HFFc6 (cell line): ENCODE measurements around the gene CD59. TPM values are rescaled to one million over a fixed set of nuclear protein-coding genes. Genes with fewer than 3 reads are reported as not detected.

ENCODE experiments used
- DNase-seq: peaks from one replicate; pipeline ENCODE4 v3.0.0-alpha.2; 2018
- H3K27ac Mint-ChIP-seq: 2 replicates; pipeline ENCODE4 v1.8.0; 2020; ENCODE audit warnings: mild to moderate bottlenecking, mixed read lengths
- H3K27me3 Mint-ChIP-seq: 2 replicates; pipeline ENCODE4 v1.8.0; 2021; ENCODE audit warnings: mild to moderate bottlenecking, moderate library complexity, mixed read lengths; ENCODE audit not compliant: insufficient read depth
- H3K36me3 Mint-ChIP-seq: 2 replicates; pipeline ENCODE4 v1.8.0; 2021; ENCODE audit warnings: low read depth, mixed read lengths
- H3K4me1 Mint-ChIP-seq: 2 replicates; pipeline ENCODE4 v1.8.0; 2020; ENCODE audit warnings: low read depth, mixed read lengths
- H3K4me3 Mint-ChIP-seq: 2 replicates; pipeline ENCODE4 v1.8.0; 2020; ENCODE audit warnings: mild to moderate bottlenecking, moderate library complexity, mixed read lengths
- H3K9me3 Mint-ChIP-seq: 2 replicates; pipeline ENCODE4 v1.8.0; 2020; ENCODE audit warnings: mild to moderate bottlenecking, mixed read lengths
- total RNA-seq, 6 experiments: library from RNA; stranded (reverse); fragmentation: NEBNext Ultra II Directional; extraction: Animal tissue kit (Norgen Biotek cat#: 25700); gene quantifications; 2 replicates in 1 of 6; 3 replicates in 5 of 6; pipeline ENCODE4 v1.2.3, GENCODE V29; 2021
- TF ChIP-seq, protein P1 (sequence below): fragments of 200-600 bp; sonication (generic); IDR thresholded peaks from 2 replicates; pipeline ENCODE4 v1.5.0; 2021; ENCODE audit warnings: antibody characterized with exemption, mild to moderate bottlenecking

CD59 gene
- total RNA-seq, 6 experiments from 2014 or later, result 1,095 to 1,408 (median 1,232) TPM

- Mint-ChIP-seq H3K4me1 (peaks cover 84% of the 10 kb centered on the region), H3K27me3 (peaks cover 5% of the 10 kb centered on the region), H3K4me3 (peak overlapping the region; percentile 84), H3K36me3 (peaks cover 39% of the 10 kb centered on the region), H3K9me3 (no peaks in the 10 kb centered on the region), H3K27ac (peak overlapping the region; percentile 97)
- DNase-seq, result peak; percentile 55
- TF ChIP-seq, protein P1, sequence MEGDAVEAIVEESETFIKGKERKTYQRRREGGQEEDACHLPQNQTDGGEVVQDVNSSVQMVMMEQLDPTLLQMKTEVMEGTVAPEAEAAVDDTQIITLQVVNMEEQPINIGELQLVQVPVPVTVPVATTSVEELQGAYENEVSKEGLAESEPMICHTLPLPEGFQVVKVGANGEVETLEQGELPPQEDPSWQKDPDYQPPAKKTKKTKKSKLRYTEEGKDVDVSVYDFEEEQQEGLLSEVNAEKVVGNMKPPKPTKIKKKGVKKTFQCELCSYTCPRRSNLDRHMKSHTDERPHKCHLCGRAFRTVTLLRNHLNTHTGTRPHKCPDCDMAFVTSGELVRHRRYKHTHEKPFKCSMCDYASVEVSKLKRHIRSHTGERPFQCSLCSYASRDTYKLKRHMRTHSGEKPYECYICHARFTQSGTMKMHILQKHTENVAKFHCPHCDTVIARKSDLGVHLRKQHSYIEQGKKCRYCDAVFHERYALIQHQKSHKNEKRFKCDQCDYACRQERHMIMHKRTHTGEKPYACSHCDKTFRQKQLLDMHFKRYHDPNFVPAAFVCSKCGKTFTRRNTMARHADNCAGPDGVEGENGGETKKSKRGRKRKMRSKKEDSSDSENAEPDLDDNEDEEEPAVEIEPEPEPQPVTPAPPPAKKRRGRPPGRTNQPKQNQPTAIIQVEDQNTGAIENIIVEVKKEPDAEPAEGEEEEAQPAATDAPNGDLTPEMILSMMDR, result no peak
These were observed 14.8 kb downstream of the CD59 start for GRCh38 chr11:33721426-33721825.

GRCh38 chr11:33719587-33719986 lies 16.6 kb downstream of the CD59 start:
- Mint-ChIP-seq H3K4me1 (peaks cover 76% of the 10 kb centered on the region), H3K27ac (peak overlapping the region; percentile 74), H3K27me3 (peaks cover 3% of the 10 kb centered on the region; the same call in 1 of the 2 replicates), H3K4me3 (no peak overlapping the region), H3K36me3 (peaks cover 42% of the 10 kb centered on the region), H3K9me3 (no peaks in the 10 kb centered on the region)
- DNase-seq, result no peak
- TF ChIP-seq, protein P1, result no peak

GRCh38 chr11:33718440-33718839 lies 17.8 kb downstream of the CD59 start:
- Mint-ChIP-seq H3K36me3 (peaks cover 46% of the 10 kb centered on the region), H3K4me1 (peaks cover 64% of the 10 kb centered on the region), H3K27me3 (peaks cover under 1% of the 10 kb centered on the region; the same call in 1 of the 2 replicates), H3K9me3 (no peaks in the 10 kb centered on the region), H3K4me3 (no peak overlapping the region), H3K27ac (peak overlapping the region; percentile 74)
- TF ChIP-seq, protein P1, result no peak
- DNase-seq, result no peak

DNA sequence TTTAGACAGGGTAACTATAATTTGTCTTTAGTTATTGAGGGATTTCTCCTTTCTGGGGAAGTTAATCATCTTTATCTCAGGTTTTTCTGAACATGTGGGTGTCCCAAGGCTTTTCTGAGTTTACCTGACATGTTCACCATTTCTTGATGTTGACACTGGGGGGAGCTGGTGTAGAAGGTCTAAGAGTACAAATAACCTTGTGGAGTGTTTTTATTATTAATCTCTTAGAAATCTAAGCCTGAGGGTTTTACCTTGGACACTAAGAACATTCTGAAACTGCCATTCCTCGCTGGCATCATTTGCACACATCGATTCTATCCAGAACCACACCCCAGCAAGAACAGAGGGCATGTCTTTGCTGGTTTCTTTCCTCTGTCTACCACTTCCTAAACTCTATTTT lies 20.0 kb downstream of the CD59 start:
- Mint-ChIP-seq H3K9me3 (no peaks in the 10 kb centered on the region), H3K27me3 (no peaks in the 10 kb centered on the region), H3K27ac (peak overlapping the region; percentile 55), H3K4me1 (peaks cover 51% of the 10 kb centered on the region), H3K36me3 (peaks cover 36% of the 10 kb centered on the region), H3K4me3 (no peak overlapping the region)
- DNase-seq, result peak; percentile 41
- TF ChIP-seq, protein P1, result peak; percentile 74

GRCh38 chr11:33713856-33714398 lies 22.3 kb downstream of the CD59 start:
- Mint-ChIP-seq H3K27ac (peak overlapping the region; percentile 44; the same call in 1 of the 2 replicates), H3K27me3 (no peaks in the 10 kb centered on the region), H3K36me3 (peaks cover 43% of the 10 kb centered on the region), H3K4me3 (no peak overlapping the region), H3K4me1 (peaks cover 48% of the 10 kb centered on the region), H3K9me3 (no peaks in the 10 kb centered on the region)
- DNase-seq, result no peak
- TF ChIP-seq, protein P1, result no peak
